Measurements from ENCODE around the gene C22orf39. TPM values are rescaled to one million over a fixed set of nuclear protein-coding genes. Genes with fewer than 3 reads are reported as not detected.

Gene C22orf39
- total RNA-seq, 2 donors from 2014 or later: 21.6 to 21.8 TPM

DNA sequence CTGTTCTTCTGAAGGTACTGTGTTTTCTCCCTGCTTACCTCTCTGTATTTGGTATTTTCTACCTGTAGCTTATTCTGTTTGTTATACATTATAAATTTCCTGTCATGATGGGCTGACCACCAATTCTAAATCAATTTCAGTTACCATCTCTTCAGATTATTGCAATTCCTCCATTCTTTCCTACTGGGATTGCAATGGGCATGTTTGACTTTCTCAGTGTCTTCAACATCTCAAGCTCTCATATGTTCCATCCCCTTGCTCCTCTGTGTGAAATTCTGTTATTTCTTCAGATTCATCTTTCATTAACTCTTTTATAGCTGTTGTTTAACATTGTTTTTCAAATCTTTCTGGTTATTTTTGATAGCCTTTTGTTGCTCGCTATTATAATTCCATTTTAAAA lies 15.5 kb upstream of the C22orf39 start:
- no peaks in the 10 kb centered on the region for H3K4me1 ChIP-seq
- H3K27me3 ChIP-seq: no peaks in the 10 kb centered on the region
- TF ChIP-seq, protein P1, sequence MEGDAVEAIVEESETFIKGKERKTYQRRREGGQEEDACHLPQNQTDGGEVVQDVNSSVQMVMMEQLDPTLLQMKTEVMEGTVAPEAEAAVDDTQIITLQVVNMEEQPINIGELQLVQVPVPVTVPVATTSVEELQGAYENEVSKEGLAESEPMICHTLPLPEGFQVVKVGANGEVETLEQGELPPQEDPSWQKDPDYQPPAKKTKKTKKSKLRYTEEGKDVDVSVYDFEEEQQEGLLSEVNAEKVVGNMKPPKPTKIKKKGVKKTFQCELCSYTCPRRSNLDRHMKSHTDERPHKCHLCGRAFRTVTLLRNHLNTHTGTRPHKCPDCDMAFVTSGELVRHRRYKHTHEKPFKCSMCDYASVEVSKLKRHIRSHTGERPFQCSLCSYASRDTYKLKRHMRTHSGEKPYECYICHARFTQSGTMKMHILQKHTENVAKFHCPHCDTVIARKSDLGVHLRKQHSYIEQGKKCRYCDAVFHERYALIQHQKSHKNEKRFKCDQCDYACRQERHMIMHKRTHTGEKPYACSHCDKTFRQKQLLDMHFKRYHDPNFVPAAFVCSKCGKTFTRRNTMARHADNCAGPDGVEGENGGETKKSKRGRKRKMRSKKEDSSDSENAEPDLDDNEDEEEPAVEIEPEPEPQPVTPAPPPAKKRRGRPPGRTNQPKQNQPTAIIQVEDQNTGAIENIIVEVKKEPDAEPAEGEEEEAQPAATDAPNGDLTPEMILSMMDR (IDR thresholded peaks at IDR 0.05): no peak
- no peak overlapping the region for H3K9ac ChIP-seq (ENCODE audit: low read depth in 2 of 2, low read length in 2 of 2)
- peaks cover 22% of the 10 kb centered on the region for H3K36me3 ChIP-seq
- no peaks in the 10 kb centered on the region for H3K9me3 ChIP-seq
- no peak overlapping the region for H3K27ac ChIP-seq
- intact Hi-C loops (cut with DNase I): no loop called here
- no peak overlapping the region for H3K4me3 ChIP-seq
- DNase-seq: no peak

DNA sequence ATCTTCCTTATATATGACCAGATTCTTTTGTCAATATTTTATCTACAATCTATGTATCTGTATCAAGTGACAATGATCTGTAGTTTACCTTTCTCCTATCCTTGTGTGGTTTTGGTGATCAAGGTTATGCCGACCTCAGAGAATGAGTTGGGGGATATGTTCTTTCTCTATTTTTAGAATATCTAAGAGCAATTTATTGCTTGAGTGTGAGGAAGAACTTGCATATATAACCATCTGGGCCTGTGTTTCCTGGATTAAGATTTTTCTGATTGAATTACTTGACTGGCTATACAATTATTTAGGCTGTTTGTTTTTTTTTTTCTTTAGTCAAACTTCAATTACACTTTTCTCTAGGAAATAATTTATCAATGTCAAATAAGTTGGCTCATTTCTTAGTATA lies 14.0 kb upstream of the C22orf39 start:
- H3K9ac ChIP-seq (ENCODE audit: low read depth in 2 of 2, low read length in 2 of 2): no peak overlapping the region
- intact Hi-C loops (cut with DNase I): no loop called here

DNA sequence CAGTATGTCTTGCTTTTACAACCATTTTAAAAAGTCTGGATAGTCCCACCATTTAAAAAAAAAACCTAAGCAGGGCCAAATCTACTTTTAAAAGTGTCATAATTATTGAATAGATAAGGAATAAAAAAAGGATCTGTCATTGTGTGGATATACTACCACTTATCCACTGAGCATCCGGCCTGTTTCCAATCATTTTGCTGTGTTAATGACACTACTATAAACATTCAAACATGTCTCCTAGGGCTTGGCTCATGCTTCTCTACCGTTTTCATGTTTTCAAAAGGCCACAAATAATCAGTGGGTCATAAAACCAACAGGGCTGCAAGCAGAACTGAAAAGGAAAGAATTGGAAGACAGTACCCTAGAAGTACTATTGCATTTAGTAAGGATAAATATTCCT lies 12.5 kb upstream of the C22orf39 start:
- TF ChIP-seq, protein P1 (IDR thresholded peaks at IDR 0.05): no peak
- no peak overlapping the region for H3K9ac ChIP-seq (ENCODE audit: low read depth in 2 of 2, low read length in 2 of 2)
- no peaks in the 10 kb centered on the region for H3K4me1 ChIP-seq
- intact Hi-C loops (cut with DNase I): no loop called here
- H3K9me3 ChIP-seq: no peaks in the 10 kb centered on the region
- no peaks in the 10 kb centered on the region for H3K27me3 ChIP-seq
- H3K4me3 ChIP-seq: no peak overlapping the region
- H3K27ac ChIP-seq: no peak overlapping the region
- no peak for DNase-seq
- H3K36me3 ChIP-seq: peaks cover 3% of the 10 kb centered on the region

More for the DNA sequence above, 14.0 kb upstream of the C22orf39 start:
- Histone ChIP-seq H3K4me3 (no peak overlapping the region), H3K27ac (no peak overlapping the region), H3K9me3 (no peaks in the 10 kb centered on the region), H3K27me3 (no peaks in the 10 kb centered on the region), H3K36me3 (peaks cover 16% of the 10 kb centered on the region), H3K4me1 (no peaks in the 10 kb centered on the region)
- DNase-seq: no peak
- TF ChIP-seq, protein P1 (IDR thresholded peaks at IDR 0.05): no peak

DNA sequence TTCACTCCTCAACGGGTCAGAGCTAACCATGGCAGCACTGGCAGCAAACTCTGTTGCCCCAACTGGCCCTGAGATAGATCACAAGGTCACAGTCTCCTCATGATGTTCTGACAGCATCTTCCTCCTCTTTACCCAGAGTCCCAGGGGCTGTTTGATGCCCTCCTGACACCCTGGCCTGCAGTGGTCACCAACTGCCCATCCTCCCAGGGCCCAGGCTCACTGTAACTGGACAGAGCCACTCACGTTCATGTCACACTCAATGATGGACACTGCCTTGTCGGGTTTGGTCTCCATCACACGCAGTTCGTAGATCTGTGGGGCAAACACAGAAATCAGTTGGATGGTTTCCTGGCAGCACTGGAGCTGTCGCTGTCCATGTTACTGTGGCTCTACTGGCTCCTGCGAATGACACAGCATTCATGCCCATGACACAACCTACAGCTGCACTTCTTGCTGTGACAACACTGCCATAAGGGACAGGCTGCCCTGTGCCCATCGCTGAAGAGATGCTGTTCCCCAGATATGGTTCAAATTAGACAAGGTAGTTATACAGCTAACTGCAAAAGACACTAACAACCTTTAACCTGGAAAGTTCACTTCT lies 10.4 kb upstream of the C22orf39 start:
- H3K27me3 ChIP-seq: no peaks in the 10 kb centered on the region
- no peaks in the 10 kb centered on the region for H3K4me1 ChIP-seq
- no peaks in the 10 kb centered on the region for H3K9me3 ChIP-seq
- H3K4me3 ChIP-seq: no peak overlapping the region
- TF ChIP-seq, protein P1 (IDR thresholded peaks at IDR 0.05): no peak
- H3K27ac ChIP-seq: no peak overlapping the region
- no peak for DNase-seq
- no peak overlapping the region for H3K9ac ChIP-seq (ENCODE audit: low read depth in 2 of 2, low read length in 2 of 2)
- intact Hi-C loops (cut with DNase I): no loop called here
- peaks cover 5% of the 10 kb centered on the region for H3K36me3 ChIP-seq

DNA sequence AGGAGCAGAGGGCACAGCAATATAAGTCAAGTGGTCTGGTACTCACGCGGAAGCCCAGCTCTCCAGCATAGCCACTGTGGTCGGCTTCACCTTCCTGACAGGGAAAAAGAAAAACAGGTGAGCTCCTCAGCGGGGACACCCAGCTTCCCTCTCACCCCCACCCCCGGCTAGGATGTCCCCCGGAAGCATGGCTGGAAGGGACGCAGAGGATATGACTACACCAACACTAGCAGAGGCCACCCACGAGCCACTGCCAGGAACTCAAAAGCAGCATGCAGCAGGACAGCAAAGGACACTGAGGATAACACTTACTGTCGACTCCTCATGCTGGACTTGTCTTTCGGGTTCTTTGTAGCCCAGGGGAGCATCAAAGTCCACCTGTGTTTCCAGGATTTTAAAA lies 9.0 kb upstream of the C22orf39 start:
- H3K27ac ChIP-seq: no peak overlapping the region
- intact Hi-C loops (cut with DNase I): no loop called here
- no peak overlapping the region for H3K9ac ChIP-seq (ENCODE audit: low read depth in 2 of 2, low read length in 2 of 2)
- H3K36me3 ChIP-seq: peaks cover 5% of the 10 kb centered on the region
- TF ChIP-seq, protein P1 (IDR thresholded peaks at IDR 0.05): no peak
- no peak overlapping the region for H3K4me3 ChIP-seq
- DNase-seq: no peak
- H3K27me3 ChIP-seq: no peaks in the 10 kb centered on the region
- no peaks in the 10 kb centered on the region for H3K4me1 ChIP-seq
- H3K9me3 ChIP-seq: no peaks in the 10 kb centered on the region
